GM12892 (cell line): Measurements from ENCODE around the gene GJA8.
"Not testable (repeated sequence)": the region's sequence is repeated elsewhere in the genome, so short reads cannot be mapped to it uniquely, and the experiment has no call there.

Experiments
- POLR2A ChIP-seq: IDR thresholded peaks from 2 replicates; pipeline ENCODE4 v1.6.1; 2011; ENCODE audit warnings: low read depth, low read length, control low read depth
- POLR2AphosphoS5 ChIP-seq: IDR thresholded peaks from 2 replicates; pipeline ENCODE4 v1.6.1; 2011; ENCODE audit warnings: low read depth, low read length, control low read depth

GRCh38 chr1:147935296-147935695 lies 32.7 kb downstream of the GJA8 start:
- not testable (repeated sequence) for TF ChIP-seq POLR2A, POLR2AphosphoS5
